Measurements from ENCODE around the gene SLIT1.

The SLIT1 gene

DNA sequence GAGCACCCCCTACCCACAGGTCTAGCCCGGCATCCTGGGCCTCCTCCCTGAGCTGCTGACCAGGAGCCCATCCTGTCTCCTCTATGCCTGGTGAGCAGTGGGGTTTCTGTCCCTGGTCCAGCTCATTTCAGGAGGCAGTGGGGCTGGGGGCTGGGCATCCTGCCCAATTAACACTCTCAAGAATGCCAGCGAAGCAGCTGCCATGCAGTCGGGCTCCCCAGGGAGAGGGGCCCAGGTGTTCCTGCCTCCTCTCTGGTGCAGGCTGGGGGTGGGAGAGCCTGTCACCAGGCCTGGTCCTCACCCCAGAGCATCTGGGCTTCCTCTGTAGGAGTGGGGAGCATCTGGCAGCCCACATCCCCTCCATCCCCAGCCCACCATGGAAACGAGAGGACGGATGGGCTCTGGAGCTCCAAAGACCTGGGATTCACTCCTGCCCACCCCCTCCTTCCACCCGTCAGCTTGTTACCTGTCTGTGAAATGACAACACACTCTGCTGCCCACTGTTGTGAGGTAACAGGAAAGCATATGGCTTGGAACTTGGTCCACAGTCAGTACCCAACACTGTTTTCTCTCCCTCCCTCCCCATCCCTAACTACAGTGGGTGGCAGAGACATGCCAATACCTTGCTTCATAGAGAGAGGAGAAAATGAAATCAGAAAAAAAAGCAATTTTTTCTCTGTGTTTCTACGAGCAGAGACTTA is 69.1 kb downstream of the SLIT1 start:
- no peak for TF ChIP-seq FOXP2 (optimal IDR thresholded peaks at IDR 0.05; ENCODE audit: control extremely low read depth, extremely low read length, insufficient read depth)
- no peak for TF ChIP-seq POLR2AphosphoS5 (IDR thresholded peaks at IDR 0.05; ENCODE audit: borderline replicate concordance, low read depth, low read length)
- TF ChIP-seq EZH2 (IDR thresholded peaks at IDR 0.05): no peak

GRCh38 chr10:97115846-97116245 is 69.9 kb downstream of the SLIT1 start:
- Histone ChIP-seq H3K9me3 (ENCODE audit: low read depth, low read length) (no peaks in the 10 kb centered on the region), H3K36me3 (ENCODE audit: insufficient read depth, low read length) (no peaks in the 10 kb centered on the region), H3K4me3 (no peak overlapping the region), H3K27ac (no peak overlapping the region), H3K9ac (ENCODE audit: insufficient read length) (no peak overlapping the region)
- no peak for TF ChIP-seq EZH2 (IDR thresholded peaks at IDR 0.05)
- no peak for TF ChIP-seq POLR2AphosphoS5 (IDR thresholded peaks at IDR 0.05; ENCODE audit: borderline replicate concordance, low read depth, low read length)
- TF ChIP-seq FOXP2 (optimal IDR thresholded peaks at IDR 0.05; ENCODE audit: control extremely low read depth, extremely low read length, insufficient read depth): no peak
- no peak for DNase-seq (ENCODE audit: low read depth, low spot score)

More for the DNA sequence above, 69.1 kb downstream of the SLIT1 start:
- Histone ChIP-seq H3K9me3 (ENCODE audit: low read depth, low read length) (no peaks in the 10 kb centered on the region), H3K27ac (no peak overlapping the region), H3K36me3 (ENCODE audit: insufficient read depth, low read length) (no peaks in the 10 kb centered on the region), H3K9ac (ENCODE audit: insufficient read length) (no peak overlapping the region), H3K4me3 (no peak overlapping the region)
- no peak for DNase-seq (ENCODE audit: low read depth, low spot score)

DNA sequence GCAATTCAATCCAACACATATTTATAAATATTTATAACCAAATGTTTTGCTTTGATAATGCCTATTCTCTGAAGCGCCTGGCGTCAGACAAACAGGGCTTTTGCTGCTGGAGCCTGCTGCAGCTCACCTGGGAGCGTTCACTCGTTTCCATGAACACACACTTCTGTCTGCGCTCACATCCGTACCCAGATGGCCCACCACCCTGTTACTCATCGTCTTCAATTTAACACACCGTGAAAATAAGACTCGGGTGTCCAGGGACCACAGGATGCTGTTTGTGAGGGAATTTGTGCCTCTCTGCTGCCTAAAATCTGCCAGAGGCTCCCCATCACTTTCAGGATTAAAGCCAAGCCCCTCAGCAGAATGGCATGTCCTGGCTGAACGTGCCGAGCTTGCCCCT is 74.1 kb downstream of the SLIT1 start:
- H3K9me3 ChIP-seq (ENCODE audit: low read depth, low read length): no peaks in the 10 kb centered on the region
- TF ChIP-seq FOXP2 (optimal IDR thresholded peaks at IDR 0.05; ENCODE audit: control extremely low read depth, extremely low read length, insufficient read depth) (no peak), EZH2 (IDR thresholded peaks at IDR 0.05) (no peak), POLR2AphosphoS5 (IDR thresholded peaks at IDR 0.05; ENCODE audit: borderline replicate concordance, low read depth, low read length) (no peak)
- H3K9ac ChIP-seq (ENCODE audit: insufficient read length): no peak overlapping the region
- H3K4me3 ChIP-seq: no peak overlapping the region
- DNase-seq (ENCODE audit: low read depth, low spot score): no peak
- H3K27ac ChIP-seq: no peak overlapping the region
- H3K36me3 ChIP-seq (ENCODE audit: insufficient read depth, low read length): no peaks in the 10 kb centered on the region

DNA sequence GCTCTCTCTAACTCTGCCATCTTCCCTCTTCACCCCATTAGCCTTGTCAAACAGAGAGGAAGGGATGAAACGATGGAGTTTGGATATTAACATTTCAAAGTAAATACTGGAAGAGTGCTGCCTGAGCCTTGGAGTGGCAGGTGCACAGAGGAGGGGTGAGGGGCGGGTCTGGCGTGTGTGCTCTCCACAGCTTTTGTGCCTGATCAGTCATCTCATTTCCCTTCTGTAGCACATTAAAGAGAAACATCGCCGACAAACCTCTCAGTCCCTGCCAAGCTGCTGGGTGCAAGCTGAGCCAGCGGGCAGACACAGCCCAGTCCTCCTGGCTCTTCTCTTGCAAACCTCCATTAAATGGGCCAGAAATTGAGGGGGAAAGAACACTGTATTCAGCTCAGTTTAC is 76.2 kb downstream of the SLIT1 start:
- no peak for DNase-seq (ENCODE audit: low read depth, low spot score)
- Histone ChIP-seq H3K9me3 (ENCODE audit: low read depth, low read length) (no peaks in the 10 kb centered on the region), H3K4me3 (no peak overlapping the region), H3K27ac (no peak overlapping the region), H3K9ac (ENCODE audit: insufficient read length) (no peak overlapping the region), H3K36me3 (ENCODE audit: insufficient read depth, low read length) (no peaks in the 10 kb centered on the region)
- TF ChIP-seq EZH2 (IDR thresholded peaks at IDR 0.05) (no peak), POLR2AphosphoS5 (IDR thresholded peaks at IDR 0.05; ENCODE audit: borderline replicate concordance, low read depth, low read length) (no peak), FOXP2 (optimal IDR thresholded peaks at IDR 0.05; ENCODE audit: control extremely low read depth, extremely low read length, insufficient read depth) (no peak)

DNA sequence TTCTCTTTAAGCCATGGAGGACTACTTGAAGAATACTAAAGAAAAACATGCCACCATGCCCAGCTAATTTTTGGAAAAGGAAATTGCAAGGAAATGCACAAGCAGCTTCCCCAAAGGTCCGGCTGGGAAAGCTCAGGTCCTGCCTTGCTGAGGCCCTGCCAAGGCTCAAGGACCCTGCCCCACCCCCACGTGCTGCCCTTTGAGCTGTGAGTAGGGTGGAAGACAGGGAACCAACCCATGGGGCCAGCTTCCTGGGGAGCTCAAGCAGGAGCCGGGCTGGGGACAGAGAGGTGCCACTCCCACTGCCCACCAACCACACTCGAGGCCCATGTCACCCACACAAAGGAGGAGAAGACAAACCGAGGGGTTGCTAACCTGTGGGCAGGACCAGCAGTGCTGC is 78.2 kb downstream of the SLIT1 start:
- H3K9me3 ChIP-seq (ENCODE audit: low read depth, low read length): no peaks in the 10 kb centered on the region
- H3K9ac ChIP-seq (ENCODE audit: insufficient read length): no peak overlapping the region
- H3K4me3 ChIP-seq: no peak overlapping the region
- no peak overlapping the region for H3K27ac ChIP-seq
- DNase-seq (ENCODE audit: low read depth, low spot score): no peak
- TF ChIP-seq POLR2AphosphoS5 (IDR thresholded peaks at IDR 0.05; ENCODE audit: borderline replicate concordance, low read depth, low read length) (no peak), EZH2 (IDR thresholded peaks at IDR 0.05) (no peak), FOXP2 (optimal IDR thresholded peaks at IDR 0.05; ENCODE audit: control extremely low read depth, extremely low read length, insufficient read depth) (no peak)
- no peaks in the 10 kb centered on the region for H3K36me3 ChIP-seq (ENCODE audit: insufficient read depth, low read length)

GRCh38 chr10:97106207-97106606 is 79.6 kb downstream of the SLIT1 start:
- Histone ChIP-seq H3K27ac (no peak overlapping the region), H3K36me3 (ENCODE audit: insufficient read depth, low read length) (no peaks in the 10 kb centered on the region), H3K4me3 (no peak overlapping the region), H3K9me3 (ENCODE audit: low read depth, low read length) (no peaks in the 10 kb centered on the region), H3K9ac (ENCODE audit: insufficient read length) (no peak overlapping the region)
- no peak for DNase-seq (ENCODE audit: low read depth, low spot score)
- TF ChIP-seq FOXP2 (optimal IDR thresholded peaks at IDR 0.05; ENCODE audit: control extremely low read depth, extremely low read length, insufficient read depth) (no peak), POLR2AphosphoS5 (IDR thresholded peaks at IDR 0.05; ENCODE audit: borderline replicate concordance, low read depth, low read length) (no peak), EZH2 (IDR thresholded peaks at IDR 0.05) (no peak)

DNA sequence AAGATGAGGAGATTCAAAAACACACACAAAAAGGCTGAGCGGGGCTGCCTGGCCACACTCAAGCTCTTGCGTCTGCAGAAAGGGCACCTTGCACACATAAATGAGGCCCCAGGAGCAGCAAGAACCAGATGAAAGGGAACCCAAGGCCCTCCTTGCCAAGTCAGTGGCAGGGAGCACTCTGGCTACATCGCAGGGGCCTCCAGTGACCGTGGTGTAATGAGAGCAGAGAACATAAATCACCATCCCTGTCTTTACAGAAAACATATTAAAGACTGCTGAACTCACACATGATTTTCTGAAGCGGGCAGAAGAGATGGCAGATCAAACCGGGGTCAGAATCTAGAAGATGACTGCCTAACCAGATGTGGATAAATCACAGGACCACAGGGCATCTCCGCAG is 80.5 kb downstream of the SLIT1 start:
- H3K27ac ChIP-seq: no peak overlapping the region
- DNase-seq (ENCODE audit: low read depth, low spot score): no peak

GRCh38 chr10:97103316-97104080 is 82.3 kb downstream of the SLIT1 start:
- Histone ChIP-seq H3K9ac (ENCODE audit: insufficient read length) (no peak overlapping the region), H3K27ac (no peak overlapping the region), H3K9me3 (ENCODE audit: low read depth, low read length) (no peaks in the 10 kb centered on the region), H3K4me3 (no peak overlapping the region), H3K36me3 (ENCODE audit: insufficient read depth, low read length) (no peaks in the 10 kb centered on the region)
- no peak for TF ChIP-seq FOXP2 (optimal IDR thresholded peaks at IDR 0.05; ENCODE audit: control extremely low read depth, extremely low read length, insufficient read depth)
- TF ChIP-seq EZH2 (IDR thresholded peaks at IDR 0.05): no peak
- no peak for TF ChIP-seq POLR2AphosphoS5 (IDR thresholded peaks at IDR 0.05; ENCODE audit: borderline replicate concordance, low read depth, low read length)
- no peak for DNase-seq (ENCODE audit: low read depth, low spot score)

More for the DNA sequence above, 80.5 kb downstream of the SLIT1 start:
- Histone ChIP-seq H3K36me3 (ENCODE audit: insufficient read depth, low read length) (no peaks in the 10 kb centered on the region), H3K9me3 (ENCODE audit: low read depth, low read length) (no peaks in the 10 kb centered on the region), H3K4me3 (no peak overlapping the region), H3K9ac (ENCODE audit: insufficient read length) (no peak overlapping the region)
- TF ChIP-seq FOXP2 (optimal IDR thresholded peaks at IDR 0.05; ENCODE audit: control extremely low read depth, extremely low read length, insufficient read depth) (no peak), POLR2AphosphoS5 (IDR thresholded peaks at IDR 0.05; ENCODE audit: borderline replicate concordance, low read depth, low read length) (no peak), EZH2 (IDR thresholded peaks at IDR 0.05) (no peak)

Measured in SK-N-MC (cell line).